SK-N-SH (cell line): ENCODE results near the gene PLBD2. TPM values are rescaled to one million over a fixed set of nuclear protein-coding genes. Genes with fewer than 3 reads are reported as not detected.

ENCODE experiments used
- CTCF ChIA-PET: fragments of 300-600, 350-600 bp; formaldehyde crosslinking; extraction: SDS; loops from one replicate; lab custom pipeline; 2021; lab: Yijun Ruan, JAX
- POLR2A ChIA-PET: fragments of 350-600 bp; sonication (Branson Sonifier 250); formaldehyde crosslinking; extraction: SDS; loops from one replicate; lab custom pipeline; 2020; ENCODE audit warnings: antibody characterized with exemption, inconsistent platforms; lab: Yijun Ruan, JAX
- DNase-seq: peaks from one replicate; pipeline ENCODE4 v3.0.0; 2012
- H2AFZ ChIP-seq: fragments of 200-600 bp; sonication (generic); 2 replicates; pipeline ENCODE4 v1.8.1; 2016; ENCODE audit warnings: antibody characterized with exemption, mild to moderate bottlenecking, low read depth
- H3F3A ChIP-seq: fragments of 200-600 bp; sonication (generic); replicated peaks from 2 replicates; pipeline ENCODE3; 2016; ENCODE audit warnings: antibody characterized with exemption, mild to moderate bottlenecking; ENCODE audit not compliant: insufficient read depth
- H3K27ac ChIP-seq, 2 experiments: fragments of 200-500 bp in 1 of 2; fragments of 200-600 bp in 1 of 2; sonication (Bioruptor generic) in 1 of 2; sonication (generic), shearing (Covaris generic) in 1 of 2; 2 replicates each; pipeline versions ENCODE4 v1.5.1 to v1.6.1; 2014 to 2016; ENCODE audit warnings: low read depth in 2 of 2, inconsistent platforms in 1 of 2, low read length in 1 of 2, mild to moderate bottlenecking in 1 of 2, mixed read lengths in 1 of 2
- H3K27me3 ChIP-seq: fragments of 200-600 bp; sonication (generic), shearing (Covaris generic); 2 replicates; pipeline ENCODE4 v1.6.1; 2016; ENCODE audit warnings: mixed run types; ENCODE audit not compliant: insufficient read depth
- H3K36me3 ChIP-seq, 2 experiments: fragments of 200-500 bp in 1 of 2; fragments of 200-600 bp in 1 of 2; sonication (Bioruptor generic) in 1 of 2; sonication (generic) in 1 of 2; replicated peaks in 1 of 2; 2 replicates each; pipeline versions ENCODE3 to v1.5.1; 2014 to 2016; ENCODE audit warnings: low read length in 1 of 2, mild to moderate bottlenecking in 1 of 2; ENCODE audit not compliant: insufficient read depth in 2 of 2, control insufficient read depth in 1 of 2
- H3K4me1 ChIP-seq, 2 experiments: fragments of 200-500 bp in 1 of 2; fragments of 200-600 bp in 1 of 2; sonication (Bioruptor generic) in 1 of 2; sonication (generic), shearing (Covaris generic) in 1 of 2; 2 replicates each; pipeline versions ENCODE4 v1.5.1 to v1.6.1; 2014 to 2016; ENCODE audit warnings: low read depth in 1 of 2, low read length in 1 of 2, mixed run types in 1 of 2; ENCODE audit not compliant: insufficient read depth in 2 of 2, control insufficient read depth in 1 of 2
- H3K4me2 ChIP-seq: fragments of 200-600 bp; sonication (generic), shearing (Covaris generic); 2 replicates; pipeline ENCODE4 v1.6.1; 2017; ENCODE audit warnings: mixed run types
- H3K4me3 ChIP-seq, 2 experiments: fragments of 200-500 bp in 1 of 2; fragments of 200-600 bp in 1 of 2; sonication (Bioruptor generic) in 1 of 2; sonication (generic), shearing (Covaris generic) in 1 of 2; 2 replicates each; pipeline versions ENCODE4 v1.5.1 to v1.8.1; 2014 to 2016; ENCODE audit warnings: low read depth in 2 of 2, inconsistent platforms in 1 of 2, low read length in 1 of 2, mild to moderate bottlenecking in 1 of 2, mixed read lengths in 1 of 2, moderate library complexity in 1 of 2
- H3K79me2 ChIP-seq: fragments of 200-600 bp; sonication (generic); 2 replicates; pipeline ENCODE4 v1.8.1; 2017; ENCODE audit warnings: mild to moderate bottlenecking; ENCODE audit not compliant: insufficient read depth
- H3K9ac ChIP-seq: fragments of 200-600 bp; sonication (generic); 2 replicates; pipeline ENCODE4 v1.6.1; 2017; ENCODE audit warnings: mixed run types
- H3K9me2 ChIP-seq: fragments of 200-600 bp; sonication (generic); 2 replicates; pipeline ENCODE4 v1.6.1; 2017; ENCODE audit warnings: mixed run types
- H3K9me3 ChIP-seq: fragments of 200-600 bp; sonication (generic); 2 replicates; pipeline ENCODE4 v1.6.1; 2017; ENCODE audit warnings: mixed run types, mild to moderate bottlenecking, moderate library complexity
- H4K20me1 ChIP-seq: fragments of 200-600 bp; sonication (generic); 2 replicates; pipeline ENCODE4 v1.6.1; 2017; ENCODE audit warnings: mild to moderate bottlenecking, mixed run types; ENCODE audit not compliant: insufficient read depth
- ELF1 ChIP-seq: IDR thresholded peaks from 2 replicates; pipeline ENCODE4 v1.4.0; 2012
- GABPA ChIP-seq: IDR thresholded peaks from 2 replicates; pipeline ENCODE4 v1.4.0; 2012; ENCODE audit warnings: low read depth, mild to moderate bottlenecking
- MXI1 ChIP-seq: IDR thresholded peaks from 2 replicates; pipeline ENCODE4 v1.6.1; 2012; ENCODE audit warnings: mild to moderate bottlenecking, low read depth, low read length, improper control_type of control experiment
- POLR2AphosphoS5 ChIP-seq: IDR thresholded peaks from 2 replicates; pipeline ENCODE4 v1.6.1; 2012; ENCODE audit warnings: low read depth, low read length
- RAD21 ChIP-seq: IDR thresholded peaks from 2 replicates; pipeline ENCODE4 v1.6.1; 2012; ENCODE audit warnings: mild to moderate bottlenecking, low read length
- SIN3A ChIP-seq: IDR thresholded peaks from 2 replicates; pipeline ENCODE4 v1.6.1; 2012; ENCODE audit warnings: low read depth, mild to moderate bottlenecking, low read length, moderate library complexity, borderline replicate concordance
- SMC3 ChIP-seq: IDR thresholded peaks from 2 replicates; pipeline ENCODE4 v1.6.1; 2012; ENCODE audit warnings: low read depth, low read length, improper control_type of control experiment
- TAF1 ChIP-seq: IDR thresholded peaks from 2 replicates; pipeline ENCODE4 v1.6.1; 2012; ENCODE audit warnings: low read depth, mild to moderate bottlenecking, low read length, moderate library complexity, borderline replicate concordance
- TCF12 ChIP-seq: IDR thresholded peaks from 2 replicates; pipeline ENCODE4 v1.4.0; 2012
- TEAD4 ChIP-seq: IDR thresholded peaks from 2 replicates; pipeline ENCODE4 v1.4.0; 2012; ENCODE audit warnings: mild to moderate bottlenecking, borderline replicate concordance; ENCODE audit not compliant: insufficient read depth
- YY1 ChIP-seq: IDR thresholded peaks from 2 replicates; pipeline ENCODE4 v1.4.0; 2012; ENCODE audit warnings: low read depth, mild to moderate bottlenecking
- WGBS: methylation state at CpG from one replicate; pipeline ENCODE4 v1.1.6; 2017; ENCODE audit warnings: low lambda C conversion rate; 5-methylcytosine and 5-hydroxymethylcytosine counted together
- polyA plus RNA-seq, 3 experiments: library from polyadenylated mRNA; depleted of rRNA; stranded (reverse); fragments of >200 nt; gene quantifications; 2 replicates each; pipeline ENCODE4 v1.2.3, GENCODE V29; 2012
- TF ChIP-seq, protein P1 (sequence below): IDR thresholded peaks from 2 replicates; pipeline ENCODE4 v1.4.0; 2012; ENCODE audit warnings: low read depth, borderline replicate concordance
- TF ChIP-seq, protein P2 (sequence below): IDR thresholded peaks from 2 replicates; pipeline ENCODE4 v1.4.0; 2012; ENCODE audit warnings: low read depth, borderline replicate concordance
- TF ChIP-seq, protein P3 (sequence below): fragments of 150-350 bp; IDR thresholded peaks from 2 replicates; pipeline ENCODE4 v1.6.1; 2016; ENCODE audit warnings: mild to moderate bottlenecking, low read depth, low read length

Gene PLBD2
- polyA plus RNA-seq, 1 of the 3 experiments (the other 2 are of a cell fraction): 15.2 TPM

DNA sequence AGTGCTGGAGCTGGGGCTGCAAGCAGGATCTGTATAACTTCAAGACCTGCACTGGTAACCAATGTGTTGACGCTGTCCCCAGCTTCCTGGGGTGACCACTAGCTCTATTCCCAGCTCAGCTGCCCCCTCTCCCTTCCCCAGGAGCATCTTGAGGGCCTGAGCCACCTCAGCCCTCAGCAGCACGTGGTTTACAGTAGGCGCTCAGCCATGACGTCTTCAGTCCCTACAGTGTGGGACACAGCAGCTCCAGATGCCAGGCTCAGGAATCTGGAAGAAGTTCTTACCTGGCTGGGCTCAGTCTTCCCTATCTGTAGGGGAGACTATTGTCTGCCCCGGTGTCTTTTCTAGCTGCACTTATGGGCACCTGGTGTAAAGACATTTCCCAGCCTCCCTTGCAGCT, 36.7 kb downstream of the PLBD2 start:
- peaks cover 0 to 2% of the 10 kb centered on the region in 2 experiments for H3K36me3 ChIP-seq
- H3K79me2 ChIP-seq: no peaks in the 10 kb centered on the region
- no peak overlapping the region for H3K4me2 ChIP-seq
- CTCF ChIA-PET: interaction anchor here (0.6 to 1.0 kb wide), 2 partner anchors 30 to 319 kb away, joined by 3 read pairs; no protein-coding TSS in a partner anchor
- no peak overlapping the region for H3K4me3 ChIP-seq
- no peak for TF ChIP-seq YY1
- TF ChIP-seq SMC3: no peak
- TF ChIP-seq, protein P1, sequence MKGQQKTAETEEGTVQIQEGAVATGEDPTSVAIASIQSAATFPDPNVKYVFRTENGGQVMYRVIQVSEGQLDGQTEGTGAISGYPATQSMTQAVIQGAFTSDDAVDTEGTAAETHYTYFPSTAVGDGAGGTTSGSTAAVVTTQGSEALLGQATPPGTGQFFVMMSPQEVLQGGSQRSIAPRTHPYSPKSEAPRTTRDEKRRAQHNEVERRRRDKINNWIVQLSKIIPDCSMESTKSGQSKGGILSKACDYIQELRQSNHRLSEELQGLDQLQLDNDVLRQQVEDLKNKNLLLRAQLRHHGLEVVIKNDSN: no peak
- TF ChIP-seq, protein P2, sequence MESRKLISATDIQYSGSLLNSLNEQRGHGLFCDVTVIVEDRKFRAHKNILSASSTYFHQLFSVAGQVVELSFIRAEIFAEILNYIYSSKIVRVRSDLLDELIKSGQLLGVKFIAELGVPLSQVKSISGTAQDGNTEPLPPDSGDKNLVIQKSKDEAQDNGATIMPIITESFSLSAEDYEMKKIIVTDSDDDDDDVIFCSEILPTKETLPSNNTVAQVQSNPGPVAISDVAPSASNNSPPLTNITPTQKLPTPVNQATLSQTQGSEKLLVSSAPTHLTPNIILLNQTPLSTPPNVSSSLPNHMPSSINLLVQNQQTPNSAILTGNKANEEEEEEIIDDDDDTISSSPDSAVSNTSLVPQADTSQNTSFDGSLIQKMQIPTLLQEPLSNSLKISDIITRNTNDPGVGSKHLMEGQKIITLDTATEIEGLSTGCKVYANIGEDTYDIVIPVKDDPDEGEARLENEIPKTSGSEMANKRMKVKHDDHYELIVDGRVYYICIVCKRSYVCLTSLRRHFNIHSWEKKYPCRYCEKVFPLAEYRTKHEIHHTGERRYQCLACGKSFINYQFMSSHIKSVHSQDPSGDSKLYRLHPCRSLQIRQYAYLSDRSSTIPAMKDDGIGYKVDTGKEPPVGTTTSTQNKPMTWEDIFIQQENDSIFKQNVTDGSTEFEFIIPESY: no peak
- 67% methylated on average over 3 of the region's 5 CpGs for WGBS
- no peaks in the 10 kb centered on the region for H3F3A ChIP-seq
- no peaks in the 10 kb centered on the region for H3K4me1 ChIP-seq
- no peaks in the 10 kb centered on the region for H3K9me2 ChIP-seq
- no peak overlapping the region for H3K27ac ChIP-seq
- H4K20me1 ChIP-seq: no peaks in the 10 kb centered on the region
- DNase-seq: no peak
- H3K27me3 ChIP-seq: no peaks in the 10 kb centered on the region
- H3K9ac ChIP-seq: no peak overlapping the region
- no peak overlapping the region for H2AFZ ChIP-seq
- no peaks in the 10 kb centered on the region for H3K9me3 ChIP-seq
- POLR2A ChIA-PET: no interaction called here

DNA sequence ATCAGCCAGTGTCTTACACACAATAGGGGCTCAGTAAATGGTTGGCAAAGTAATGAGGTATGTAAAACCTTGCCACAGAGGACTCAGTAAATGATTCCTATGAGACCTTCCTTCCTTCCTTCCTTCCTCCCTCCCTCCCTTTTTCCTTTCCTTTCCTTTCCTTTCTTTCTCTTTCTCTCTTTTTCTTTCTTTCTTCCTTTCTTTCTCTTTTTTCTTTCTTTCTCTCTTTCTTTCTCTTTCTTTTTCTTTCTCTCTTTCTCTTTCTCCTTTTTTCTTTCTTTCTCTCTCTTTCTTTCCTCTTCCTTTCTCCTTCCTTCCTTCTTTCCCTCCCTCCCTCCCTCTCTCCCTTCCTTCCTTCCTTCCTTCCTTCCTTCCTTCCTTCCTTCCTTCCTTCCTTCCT, 37.8 kb downstream of the PLBD2 start:
- peaks cover 0 to 1% of the 10 kb centered on the region in 2 experiments for H3K36me3 ChIP-seq
- no peak overlapping the region for H3K4me3 ChIP-seq
- no peak for DNase-seq
- TF ChIP-seq POLR2AphosphoS5 (no peak), SMC3 (no peak), RAD21 (no peak), ELF1 (no peak), YY1 (no peak), MXI1 (no peak), TEAD4 (no peak), TCF12 (no peak), TAF1 (no peak), SIN3A (no peak), GABPA (no peak)
- TF ChIP-seq, protein P3, sequence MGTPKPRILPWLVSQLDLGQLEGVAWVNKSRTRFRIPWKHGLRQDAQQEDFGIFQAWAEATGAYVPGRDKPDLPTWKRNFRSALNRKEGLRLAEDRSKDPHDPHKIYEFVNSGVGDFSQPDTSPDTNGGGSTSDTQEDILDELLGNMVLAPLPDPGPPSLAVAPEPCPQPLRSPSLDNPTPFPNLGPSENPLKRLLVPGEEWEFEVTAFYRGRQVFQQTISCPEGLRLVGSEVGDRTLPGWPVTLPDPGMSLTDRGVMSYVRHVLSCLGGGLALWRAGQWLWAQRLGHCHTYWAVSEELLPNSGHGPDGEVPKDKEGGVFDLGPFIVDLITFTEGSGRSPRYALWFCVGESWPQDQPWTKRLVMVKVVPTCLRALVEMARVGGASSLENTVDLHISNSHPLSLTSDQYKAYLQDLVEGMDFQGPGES: no peak
- no peak overlapping the region for H3K4me2 ChIP-seq
- H3K9ac ChIP-seq: no peak overlapping the region
- H3K27ac ChIP-seq: no peak overlapping the region
- CTCF ChIA-PET: no interaction called here
- H3F3A ChIP-seq: no peaks in the 10 kb centered on the region
- POLR2A ChIA-PET: no interaction called here
- no peaks in the 10 kb centered on the region for H3K27me3 ChIP-seq
- H2AFZ ChIP-seq: no peak overlapping the region
- no peaks in the 10 kb centered on the region for H3K9me2 ChIP-seq
- H4K20me1 ChIP-seq: no peaks in the 10 kb centered on the region
- no peaks in the 10 kb centered on the region for H3K79me2 ChIP-seq
- no peaks in the 10 kb centered on the region for H3K4me1 ChIP-seq
- H3K9me3 ChIP-seq: no peaks in the 10 kb centered on the region
